ENCODE data around the gene PAPPA. TPM values are rescaled to one million over a fixed set of nuclear protein-coding genes. Genes with fewer than 3 reads are reported as not detected.

The PAPPA gene
- total and polyA plus RNA-seq, 2 of the 8 experiments (the other 6 are each of a cell fraction or from before 2014, with no cell fraction given): 0.18 to 0.63 TPM

- no peak for TF ChIP-seq RNF2 (IDR thresholded peaks at IDR 0.05; ENCODE audit: borderline replicate concordance, low read depth, low read length, missing control alignments, poor library complexity, severe bottlenecking)
- no peak for TF ChIP-seq TAF1 (IDR thresholded peaks at IDR 0.05; ENCODE audit: low read depth, low read length)
- TF ChIP-seq CEBPB (IDR thresholded peaks at IDR 0.05; ENCODE audit: low read depth, low read length): no peak
- no peak for TF ChIP-seq MAFK (IDR thresholded peaks at IDR 0.05; ENCODE audit: low read depth, low read length)
- no peak for TF ChIP-seq SAP30 (IDR thresholded peaks at IDR 0.05; ENCODE audit: insufficient read depth, insufficient replicate concordance, low read length)
These were observed 16.6 kb upstream of the PAPPA start (continued) for GRCh38 chr9:116137010-116137409.

All from H1 (cell line).